ENCODE results near the gene NT5C3A. TPM values are rescaled to one million over a fixed set of nuclear protein-coding genes. Genes with fewer than 3 reads are reported as not detected.

NT5C3A gene
- total and polyA plus RNA-seq, 2 experiments from 2014 or later, result 28.5 to 45.8 TPM

DNA sequence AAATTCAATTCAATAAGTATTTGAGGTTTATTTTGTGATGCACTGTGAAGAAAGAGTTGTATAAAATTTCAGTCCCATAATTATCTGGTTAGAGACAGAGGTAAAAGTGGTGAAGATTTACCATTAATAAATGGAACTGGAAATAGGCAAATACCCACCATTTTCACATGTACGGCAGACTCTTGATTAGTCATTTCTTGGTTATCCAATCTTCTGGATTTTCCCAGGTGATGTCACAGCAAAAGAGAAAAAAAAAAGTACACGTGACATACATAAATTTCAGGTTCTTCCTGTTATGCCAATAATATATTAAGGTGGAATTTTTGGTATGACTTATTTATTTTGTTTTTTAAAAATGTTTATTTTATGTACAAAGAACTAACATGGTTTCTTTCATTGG lies 26.8 kb downstream of the NT5C3A start (continued):
- TF ChIP-seq REST (IDR thresholded peaks at IDR 0.05; ENCODE audit: unreplicated experiment) (no peak), JUNB (IDR thresholded peaks at IDR 0.05; ENCODE audit: unreplicated experiment) (no peak), CTCF (conservative IDR thresholded peaks at IDR 0.05; ENCODE audit: low read depth in 2 of 2) (no peak), ZNF331 (CRISPR knock-in tag; IDR thresholded peaks at IDR 0.05; ENCODE audit: low read depth) (no peak), POLR2AphosphoS5 (IDR thresholded peaks at IDR 0.05; ENCODE audit: low read depth) (no peak), NANOG (IDR thresholded peaks at IDR 0.05; ENCODE audit: borderline replicate concordance) (no peak), STAT1 (IDR thresholded peaks at IDR 0.05; ENCODE audit: unreplicated experiment) (no peak)

GRCh38 chr7:33024189-33024757 lies 38.3 kb downstream of the NT5C3A start:
- Histone ChIP-seq H3K36me3 (ENCODE audit: insufficient read depth) (peaks cover 4% of the 10 kb centered on the region), H3K27ac (ENCODE audit: low read depth) (no peak overlapping the region), H2AFZ (no peak overlapping the region), H3K4me1 (ENCODE audit: insufficient read depth) (no peaks in the 10 kb centered on the region), H3K79me2 (replicated peaks; ENCODE audit: insufficient read depth) (peaks cover 8% of the 10 kb centered on the region), H3F3A (replicated peaks; ENCODE audit: low read depth) (no peaks in the 10 kb centered on the region), H3K4me2 (no peak overlapping the region), H3K4me3 (no peak overlapping the region), H4K20me1 (replicated peaks; ENCODE audit: insufficient read depth) (peaks cover 11% of the 10 kb centered on the region; the same call in 1 of the 2 replicates), H3K9me2 (ENCODE audit: insufficient read depth) (no peaks in the 10 kb centered on the region), H3K27me3 (ENCODE audit: insufficient read depth) (no peaks in the 10 kb centered on the region)
- Mint-ChIP-seq H3K27ac (no peak overlapping the region), H3K9me3 (no peaks in the 10 kb centered on the region), H3K4me3 (no peak overlapping the region), H3K27me3 (ENCODE audit: insufficient read depth, low read depth, poor library complexity) (no peaks in the 10 kb centered on the region), H3K36me3 (ENCODE audit: low read depth) (peaks cover 31% of the 10 kb centered on the region; the same call in 2 of the 3 replicates), H3K4me1 (no peaks in the 10 kb centered on the region)
- DNase-seq (ENCODE audit: low spot score) (no peak), ATAC-seq (no peak)
- no peak for TF ChIP-seq EZH2phosphoT487 (IDR thresholded peaks at IDR 0.05; ENCODE audit: unreplicated experiment)
- no peak for TF ChIP-seq JUNB (IDR thresholded peaks at IDR 0.05; ENCODE audit: unreplicated experiment)
- TF ChIP-seq POLR2AphosphoS5 (IDR thresholded peaks at IDR 0.05; ENCODE audit: low read depth), result no peak

DNA sequence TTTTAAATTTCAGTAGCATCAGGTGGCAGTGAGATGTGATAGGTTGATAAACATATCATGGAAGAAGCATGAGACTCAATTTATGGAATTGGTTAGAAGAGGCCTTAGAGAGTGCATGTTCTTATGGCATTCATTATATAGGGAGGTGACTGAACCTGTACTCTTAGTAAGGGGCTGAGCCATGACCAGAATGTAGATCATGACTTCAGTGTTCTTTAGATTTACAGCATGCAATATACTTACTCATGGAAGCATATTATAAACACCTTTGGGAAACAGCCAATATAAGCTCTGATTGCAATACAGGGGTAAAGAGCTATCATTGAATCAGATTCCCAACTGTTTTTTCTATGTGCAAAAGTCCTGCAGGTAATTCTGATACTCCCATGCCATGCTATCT lies 50.2 kb downstream of the NT5C3A start:
- no peaks in the 10 kb centered on the region for H3K4me1 Mint-ChIP-seq
- no peaks in the 10 kb centered on the region for H3K9me2 ChIP-seq (ENCODE audit: insufficient read depth)
- no peaks in the 10 kb centered on the region for H3K4me1 ChIP-seq (ENCODE audit: insufficient read depth)
- no peak overlapping the region for H3K4me3 ChIP-seq
- no peak for DNase-seq (ENCODE audit: low spot score)
- H3K9me3 Mint-ChIP-seq, result no peaks in the 10 kb centered on the region
- H3K36me3 Mint-ChIP-seq (ENCODE audit: low read depth), result peaks cover 46% of the 10 kb centered on the region
- H3K36me3 ChIP-seq (ENCODE audit: insufficient read depth), result peaks cover 4% of the 10 kb centered on the region; the same call in 1 of the 2 replicates
- H3K27ac ChIP-seq (ENCODE audit: low read depth), result no peak overlapping the region
- H3K27me3 ChIP-seq (ENCODE audit: insufficient read depth), result no peaks in the 10 kb centered on the region
- no peak overlapping the region for H2AFZ ChIP-seq
- H3K4me2 ChIP-seq, result no peak overlapping the region
- no peak for ATAC-seq
- H3K4me3 Mint-ChIP-seq, result no peak overlapping the region
- peaks cover 3% of the 10 kb centered on the region for H3K27me3 Mint-ChIP-seq (ENCODE audit: insufficient read depth, low read depth, poor library complexity)
- H3F3A ChIP-seq (replicated peaks; ENCODE audit: low read depth), result no peaks in the 10 kb centered on the region
- no peaks in the 10 kb centered on the region for H3K79me2 ChIP-seq (replicated peaks; ENCODE audit: insufficient read depth)
- 0 out of 2 replicates have a peak, but pooled peaks cover 2% of the 10 kb centered on the region for H4K20me1 ChIP-seq (replicated peaks; ENCODE audit: insufficient read depth)
- no peak overlapping the region for H3K27ac Mint-ChIP-seq
- no peak for TF ChIP-seq JUNB (IDR thresholded peaks at IDR 0.05; ENCODE audit: unreplicated experiment)
- TF ChIP-seq REST (IDR thresholded peaks at IDR 0.05; ENCODE audit: unreplicated experiment), result no peak
- no peak for TF ChIP-seq ETS1 (IDR thresholded peaks at IDR 0.05)
- no peak for TF ChIP-seq CTCF (conservative IDR thresholded peaks at IDR 0.05; ENCODE audit: low read depth in 2 of 2)
- TF ChIP-seq NANOG (IDR thresholded peaks at IDR 0.05; ENCODE audit: borderline replicate concordance), result no peak

Data from GM23338 (cell line).